GM18858 (cell line): ENCODE results near the gene ISLR.

Source experiments
- ATAC-seq: cut with Tn5 transposase; IDR thresholded peaks from one replicate; pipeline ENCODE4 v1.9.1; 2021; ENCODE audit not compliant: unreplicated experiment

Gene ISLR

DNA sequence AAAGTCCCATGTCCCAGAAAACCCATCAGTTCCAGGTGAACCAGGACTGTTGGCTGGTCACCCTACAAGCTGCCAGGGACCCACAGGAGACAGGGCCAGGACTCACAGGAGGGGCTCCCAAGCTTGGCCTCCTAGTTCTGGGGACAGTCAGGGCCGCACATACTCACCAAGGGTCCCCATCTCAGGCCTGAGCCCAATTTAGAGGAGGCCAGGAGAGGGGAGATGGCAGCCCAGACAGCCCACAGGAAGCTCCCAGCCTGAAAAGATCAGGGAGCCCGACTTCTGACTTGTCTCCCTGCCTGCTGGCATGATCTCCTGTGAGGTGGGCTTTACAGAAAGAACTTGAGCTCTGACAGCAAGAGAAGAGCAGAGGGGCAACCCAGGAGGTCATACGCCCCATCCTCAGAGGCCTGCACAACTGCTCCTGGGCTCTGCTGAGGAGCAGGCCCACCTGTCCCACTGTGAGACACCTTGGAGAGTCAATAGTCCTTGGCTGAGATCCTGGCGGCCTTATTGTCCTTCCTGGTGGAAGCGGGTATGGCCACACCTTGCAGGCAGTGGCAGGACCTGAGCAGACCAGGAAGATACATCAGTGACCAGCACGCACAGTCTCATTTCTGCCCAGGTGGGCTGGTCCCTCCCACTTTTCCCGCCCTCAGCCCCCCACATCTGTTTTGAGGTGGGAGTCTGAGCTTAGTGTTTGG is 2.5 kb upstream of the ISLR start:
- no peak for ATAC-seq

- no peak for ATAC-seq
Measured at GRCh38 chr15:74171965-74172541, 1.5 kb upstream of the ISLR start.

DNA sequence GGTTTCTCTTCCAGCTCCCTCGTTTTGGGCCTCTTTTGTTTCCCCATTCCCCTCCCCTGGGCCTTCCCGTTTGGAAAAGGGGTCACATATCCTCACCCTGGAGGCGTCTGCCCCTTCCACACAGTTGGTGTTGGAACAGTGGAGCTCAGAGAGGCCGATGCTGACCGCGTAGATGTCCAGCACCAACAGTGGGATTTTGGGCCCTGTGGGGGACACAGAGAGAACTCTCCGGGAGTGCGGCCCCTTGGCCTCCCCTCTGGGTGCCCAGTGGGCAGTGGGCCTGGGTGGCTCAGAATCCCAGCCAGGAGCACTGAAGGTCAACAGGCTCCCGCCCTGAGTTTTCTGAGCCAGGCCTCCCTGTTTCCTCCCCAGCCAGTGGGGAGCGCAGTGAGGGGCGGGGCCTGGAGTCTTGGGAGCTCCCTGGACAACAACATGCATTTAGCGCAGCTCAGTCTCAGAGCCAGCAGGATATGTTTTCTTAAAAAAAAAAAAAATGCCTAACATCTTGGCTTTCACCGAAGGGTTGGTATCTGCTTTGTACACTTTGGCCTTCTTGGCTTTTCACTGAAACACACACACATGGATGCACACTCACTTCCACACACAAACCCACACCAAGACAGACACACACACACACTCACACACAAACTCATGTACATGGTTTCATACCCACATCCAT is 670 bp upstream of the ISLR start:
- ATAC-seq: no peak

- no peak for ATAC-seq
Measured at GRCh38 chr15:74174219-74174957, 878 bp downstream of the ISLR start.

GRCh38 chr15:74174958-74175253 is 1.4 kb downstream of the ISLR start:
- ATAC-seq: no peak

- no peak for ATAC-seq
Measured at GRCh38 chr15:74175271-74176191, 2.0 kb downstream of the ISLR start.

GRCh38 chr15:74176262-74177214 is 3.0 kb downstream of the ISLR start:
- no peak for ATAC-seq

DNA sequence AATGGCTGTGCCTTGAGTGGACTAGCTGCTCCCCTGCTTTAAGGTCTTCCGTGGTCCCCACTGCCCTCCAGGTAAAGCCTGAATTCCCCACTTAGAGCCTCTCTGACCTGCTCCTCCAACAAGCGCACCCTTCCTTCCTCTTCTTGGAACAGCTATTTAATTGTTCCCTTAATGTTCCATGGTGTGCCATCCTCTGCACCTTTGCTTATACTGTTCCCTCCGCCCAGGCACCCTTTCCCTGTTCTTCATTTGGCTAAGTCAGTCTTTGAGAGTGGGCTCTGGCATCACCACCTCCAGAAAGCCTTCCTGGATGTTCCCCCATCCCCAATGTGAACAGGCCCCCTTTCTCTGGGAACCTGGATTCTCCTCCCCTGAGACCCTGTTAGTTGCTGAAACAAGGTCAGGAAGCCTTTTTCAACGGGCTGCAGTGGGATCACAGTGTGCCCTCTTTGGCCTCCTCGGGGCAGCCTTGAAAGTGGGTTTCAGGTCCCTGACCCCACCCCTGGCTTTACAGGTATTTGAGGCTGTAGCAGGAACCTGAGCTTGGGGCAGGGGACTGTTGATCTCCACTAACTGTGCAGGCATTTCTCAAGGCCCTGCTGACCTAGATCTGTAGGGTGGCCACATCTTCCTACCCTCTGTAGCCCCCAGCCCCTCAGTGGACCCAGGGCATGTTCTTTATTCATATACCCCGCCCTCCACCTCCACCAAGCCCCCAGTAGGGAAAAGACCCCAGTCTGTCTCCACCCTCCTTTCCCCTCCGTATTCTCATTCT is 5.0 kb downstream of the ISLR start:
- ATAC-seq: no peak

GRCh38 chr15:74179101-74179841 is 5.8 kb downstream of the ISLR start:
- no peak for ATAC-seq

GRCh38 chr15:74179983-74180880 is 6.7 kb downstream of the ISLR start:
- no peak for ATAC-seq

GRCh38 chr15:74180881-74181602 is 7.5 kb downstream of the ISLR start:
- ATAC-seq: no peak

DNA sequence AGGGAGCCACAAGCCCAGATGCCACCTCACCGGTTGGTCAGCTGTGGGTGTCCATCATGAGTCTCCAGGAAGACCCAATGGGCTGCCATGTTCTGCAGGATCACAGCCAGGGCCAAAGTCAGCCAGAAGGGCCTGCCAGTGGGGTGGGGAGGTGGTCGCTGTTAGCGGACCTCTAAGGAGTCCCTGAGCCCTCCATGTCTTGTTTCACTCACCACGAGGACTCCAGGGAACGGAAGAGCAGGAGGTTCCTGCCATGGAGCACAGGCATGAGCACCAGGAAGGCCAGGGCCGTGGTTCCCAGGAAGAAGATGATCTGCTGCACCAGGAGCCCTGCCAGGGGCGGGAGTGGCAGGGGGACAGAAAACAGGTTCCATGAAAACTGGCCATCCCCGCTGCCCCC is 8.6 kb downstream of the ISLR start:
- no peak for ATAC-seq

DNA sequence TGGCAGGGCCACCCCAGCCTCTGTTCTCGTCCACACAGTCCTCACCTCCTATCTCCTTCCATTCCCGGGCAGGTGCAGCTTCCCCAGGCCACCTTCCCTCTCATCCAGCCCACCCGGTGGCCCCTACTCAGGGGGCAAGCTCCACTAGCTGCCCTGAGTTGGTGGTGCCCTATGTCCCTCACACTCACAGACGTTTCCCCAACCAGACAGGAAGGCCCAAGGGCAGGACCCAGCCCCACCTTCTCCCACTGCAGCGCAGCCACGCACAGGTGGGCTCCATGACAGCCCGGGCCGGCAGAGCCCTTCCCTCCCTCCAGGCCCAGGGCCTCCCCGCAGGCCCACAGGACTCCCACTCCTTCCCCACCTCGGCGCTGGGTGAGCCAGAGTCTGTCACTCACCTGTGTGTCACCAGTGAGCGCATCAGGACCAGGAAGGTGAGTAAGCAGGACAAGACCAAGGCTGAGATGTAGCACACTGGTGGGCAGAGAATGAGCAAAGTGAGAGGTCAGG is 11.1 kb downstream of the ISLR start:
- ATAC-seq: no peak

- ATAC-seq: no peak
Measured at GRCh38 chr15:74185710-74186348, 12.3 kb downstream of the ISLR start.

DNA sequence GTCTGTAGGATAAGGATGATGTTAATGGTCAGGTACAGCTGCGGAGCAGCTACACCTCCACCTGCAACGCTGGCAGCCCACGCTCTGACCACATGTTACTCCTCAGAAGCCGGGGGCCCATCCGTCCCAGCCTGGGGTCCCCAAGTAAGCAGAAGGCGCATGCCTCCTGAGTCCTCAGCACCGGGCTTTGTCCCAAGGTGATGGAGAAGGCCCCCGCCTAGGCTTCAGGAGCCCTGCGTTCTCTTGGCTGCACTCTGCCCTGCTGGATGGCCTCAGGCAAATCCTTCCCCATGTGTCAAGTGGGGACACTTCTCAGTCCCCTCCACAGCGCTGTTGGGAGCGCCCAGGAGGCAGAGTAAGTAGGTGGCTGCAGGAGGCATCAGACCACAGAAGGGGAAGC is 14.7 kb downstream of the ISLR start:
- ATAC-seq: no peak

DNA sequence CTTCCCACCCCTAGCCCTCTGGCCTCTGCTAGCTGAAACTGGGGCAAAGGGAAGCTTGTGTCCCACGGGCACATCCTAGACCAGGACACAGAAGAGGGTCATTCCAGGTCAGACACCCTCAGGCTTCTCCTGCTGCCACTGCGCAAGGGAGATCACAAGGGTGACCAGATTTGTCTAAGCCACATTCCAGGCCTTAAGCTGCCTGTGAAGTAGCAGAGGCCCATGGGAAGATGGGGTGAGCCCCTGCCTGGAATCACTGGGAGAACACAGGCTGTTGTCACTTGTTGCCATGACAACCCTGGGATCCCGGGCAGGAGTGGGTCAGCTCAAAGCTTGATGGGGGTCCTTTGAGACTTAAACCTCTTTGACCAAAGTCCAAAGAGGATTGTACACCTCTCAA is 18.3 kb downstream of the ISLR start:
- ATAC-seq: no peak
